ENCODE measurements around the gene HDAC9. TPM values are rescaled to one million over a fixed set of nuclear protein-coding genes. Genes with fewer than 3 reads are reported as not detected.

Gene HDAC9
- total and polyA plus RNA-seq, 7 experiments from 2014 or later: 0.08 to 32.1 (median 0.30) TPM

DNA sequence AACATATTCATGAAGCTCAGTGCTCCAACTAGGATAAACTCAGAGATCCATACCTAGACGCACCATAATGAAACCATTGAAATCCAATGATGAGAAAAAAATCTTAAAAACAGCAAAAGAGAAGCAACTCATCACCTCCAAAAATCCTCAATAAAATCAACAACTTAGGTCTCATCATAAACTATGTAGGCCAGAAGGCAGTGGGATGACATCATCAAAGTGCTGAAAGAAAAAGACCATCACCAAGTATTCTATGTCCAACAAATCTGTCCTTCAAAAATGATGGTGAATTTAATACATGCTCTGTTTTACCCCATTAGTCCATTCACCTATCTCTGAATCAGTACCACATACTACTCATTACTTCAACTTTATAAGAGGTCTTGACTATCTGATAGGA is 304.4 kb downstream of the HDAC9 start:
- H3K27ac ChIP-seq (ENCODE audit: low read depth, low read length): no peak overlapping the region
- H3K27me3 ChIP-seq (ENCODE audit: control insufficient read depth in 2 of 2, insufficient read depth in 2 of 2, low read length in 2 of 2): no peaks in the 10 kb centered on the region
- H3K4me3 ChIP-seq (ENCODE audit: low read length): no peak overlapping the region
- H3K4me1 ChIP-seq (ENCODE audit: control insufficient read depth in 2 of 2, insufficient read depth in 2 of 2, low read length in 2 of 2): no peaks in the 10 kb centered on the region
- Mint-ChIP-seq H3K27me3 (no peaks in the 10 kb centered on the region), H3K4me1 (no peaks in the 10 kb centered on the region), H3K36me3 (no peaks in the 10 kb centered on the region), H3K27ac (no peak overlapping the region), H3K9me3 (peaks cover 0 to 4% (median 0%) of the 10 kb centered on the region in 11 donors), H3K4me3 (no peak overlapping the region)
- POLR2A ChIA-PET: no interaction called here
- DNase-seq: no peak
- CTCF ChIA-PET: no interaction called here
- no peak for ATAC-seq
- no peaks in the 10 kb centered on the region for H3K36me3 ChIP-seq (ENCODE audit: control insufficient read depth in 2 of 3, insufficient read depth in 3 of 3, low read length in 3 of 3)
- intact Hi-C loops (cut with micrococcal nuclease): no loop called here
- no peaks in the 10 kb centered on the region for H3K9me3 ChIP-seq (ENCODE audit: control insufficient read depth in 2 of 3, low read length in 3 of 3)

- Mint-ChIP-seq H3K4me1 (no peaks in the 10 kb centered on the region), H3K36me3 (no peaks in the 10 kb centered on the region), H3K27ac (no peak overlapping the region), H3K27me3 (no peaks in the 10 kb centered on the region), H3K4me3 (no peak overlapping the region), H3K9me3 (peaks cover 0 to 9% (median 1%) of the 10 kb centered on the region in 11 donors)
- intact Hi-C loops (cut with micrococcal nuclease): no loop called here
- ChIA-PET POLR2A (no interaction called here), CTCF (no interaction called here)
- Histone ChIP-seq H3K27me3 (ENCODE audit: control insufficient read depth in 2 of 2, insufficient read depth in 2 of 2, low read length in 2 of 2) (no peaks in the 10 kb centered on the region), H3K4me1 (ENCODE audit: control insufficient read depth in 2 of 2, insufficient read depth in 2 of 2, low read length in 2 of 2) (no peaks in the 10 kb centered on the region), H3K4me3 (ENCODE audit: low read length) (no peak overlapping the region), H3K36me3 (ENCODE audit: control insufficient read depth in 2 of 3, insufficient read depth in 3 of 3, low read length in 3 of 3) (no peaks in the 10 kb centered on the region), H3K27ac (ENCODE audit: low read depth, low read length) (no peak overlapping the region), H3K9me3 (ENCODE audit: control insufficient read depth in 2 of 3, low read length in 3 of 3) (no peaks in the 10 kb centered on the region)
- DNase-seq (no peak), ATAC-seq (no peak)
Observed at GRCh38 chr7:18803923-18804322, 308.4 kb downstream of the HDAC9 start.

GRCh38 chr7:18806177-18806576 is 310.6 kb downstream of the HDAC9 start:
- H3K4me1 ChIP-seq (ENCODE audit: control insufficient read depth in 2 of 2, insufficient read depth in 2 of 2, low read length in 2 of 2): no peaks in the 10 kb centered on the region
- H3K9me3 ChIP-seq (ENCODE audit: control insufficient read depth in 2 of 3, low read length in 3 of 3): no peaks in the 10 kb centered on the region
- intact Hi-C loops (cut with micrococcal nuclease): no loop called here
- Mint-ChIP-seq H3K4me1 (no peaks in the 10 kb centered on the region), H3K9me3 (peaks cover 0 to 9% (median 4%) of the 10 kb centered on the region in 11 donors), H3K27me3 (no peaks in the 10 kb centered on the region), H3K27ac (no peak overlapping the region), H3K4me3 (no peak overlapping the region), H3K36me3 (no peaks in the 10 kb centered on the region)
- ATAC-seq (no peak), DNase-seq (no peak)
- no peak overlapping the region for H3K27ac ChIP-seq (ENCODE audit: low read depth, low read length)
- no peaks in the 10 kb centered on the region for H3K27me3 ChIP-seq (ENCODE audit: control insufficient read depth in 2 of 2, insufficient read depth in 2 of 2, low read length in 2 of 2)
- ChIA-PET POLR2A (no interaction called here), CTCF (no interaction called here)
- H3K4me3 ChIP-seq (ENCODE audit: low read length): no peak overlapping the region
- H3K36me3 ChIP-seq (ENCODE audit: control insufficient read depth in 2 of 3, insufficient read depth in 3 of 3, low read length in 3 of 3): no peaks in the 10 kb centered on the region

DNA sequence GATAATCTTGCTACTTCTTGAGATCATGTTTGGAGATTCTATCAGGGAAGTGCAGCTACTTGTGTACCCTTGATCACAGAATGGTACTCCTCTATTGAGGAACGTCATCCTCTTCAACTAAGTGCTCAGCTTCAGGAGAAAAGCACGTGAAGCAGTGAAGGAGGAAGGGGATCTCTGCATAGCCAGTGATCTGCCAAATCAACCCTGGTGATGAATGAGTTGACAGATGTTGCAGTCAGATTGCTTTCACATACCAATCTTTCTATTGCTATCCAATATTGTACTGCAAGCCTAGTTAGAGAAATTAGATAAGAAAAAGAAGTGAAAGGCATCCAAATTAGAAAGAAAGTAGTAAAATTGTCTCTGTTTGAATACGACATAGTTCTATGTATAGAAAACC is 312.5 kb downstream of the HDAC9 start:
- no peaks in the 10 kb centered on the region for H3K36me3 ChIP-seq (ENCODE audit: control insufficient read depth in 2 of 3, insufficient read depth in 3 of 3, low read length in 3 of 3)
- no peak for ATAC-seq
- H3K4me3 ChIP-seq (ENCODE audit: low read length): no peak overlapping the region
- no peaks in the 10 kb centered on the region for H3K27me3 ChIP-seq (ENCODE audit: control insufficient read depth in 2 of 2, insufficient read depth in 2 of 2, low read length in 2 of 2)
- no peaks in the 10 kb centered on the region for H3K4me1 ChIP-seq (ENCODE audit: control insufficient read depth in 2 of 2, insufficient read depth in 2 of 2, low read length in 2 of 2)
- H3K4me1 Mint-ChIP-seq: no peaks in the 10 kb centered on the region
- CTCF ChIA-PET: interaction anchor here (0.6 kb wide), 1 partner anchor 684 kb away, joined by 4 read pairs; no protein-coding TSS in a partner anchor
- no peak for DNase-seq
- intact Hi-C loops (cut with micrococcal nuclease): no loop called here
- no peak overlapping the region for H3K27ac ChIP-seq (ENCODE audit: low read depth, low read length)
- H3K9me3 ChIP-seq (ENCODE audit: control insufficient read depth in 2 of 3, low read length in 3 of 3): no peaks in the 10 kb centered on the region
- no peak overlapping the region for H3K27ac Mint-ChIP-seq
- POLR2A ChIA-PET: no interaction called here
- H3K9me3 Mint-ChIP-seq: peaks cover 0 to 16% (median 7%) of the 10 kb centered on the region in 11 donors
- no peak overlapping the region for H3K4me3 Mint-ChIP-seq
- no peaks in the 10 kb centered on the region for H3K27me3 Mint-ChIP-seq
- no peaks in the 10 kb centered on the region for H3K36me3 Mint-ChIP-seq

- no peak overlapping the region for H3K4me3 ChIP-seq (ENCODE audit: low read length)
- H3K27me3 ChIP-seq (ENCODE audit: control insufficient read depth in 2 of 2, insufficient read depth in 2 of 2, low read length in 2 of 2): no peaks in the 10 kb centered on the region
- H3K4me1 ChIP-seq (ENCODE audit: control insufficient read depth in 2 of 2, insufficient read depth in 2 of 2, low read length in 2 of 2): no peaks in the 10 kb centered on the region
- H3K9me3 ChIP-seq (ENCODE audit: control insufficient read depth in 2 of 3, low read length in 3 of 3): no peaks in the 10 kb centered on the region
- no peaks in the 10 kb centered on the region for H3K36me3 ChIP-seq (ENCODE audit: control insufficient read depth in 2 of 3, insufficient read depth in 3 of 3, low read length in 3 of 3)
- DNase-seq (no peak), ATAC-seq (no peak)
- H3K27ac ChIP-seq (ENCODE audit: low read depth, low read length): no peak overlapping the region
- POLR2A ChIA-PET: no interaction called here
- intact Hi-C loops (cut with micrococcal nuclease): no loop called here
- Mint-ChIP-seq H3K36me3 (no peaks in the 10 kb centered on the region), H3K4me3 (no peak overlapping the region), H3K4me1 (no peaks in the 10 kb centered on the region), H3K27ac (no peak overlapping the region), H3K9me3 (peaks cover 0 to 22% (median 4%) of the 10 kb centered on the region in 11 donors), H3K27me3 (no peaks in the 10 kb centered on the region)
- CTCF ChIA-PET: no interaction called here
Observed at GRCh38 chr7:18815261-18815960, 319.9 kb downstream of the HDAC9 start.

GRCh38 chr7:18820981-18821380 is 325.4 kb downstream of the HDAC9 start:
- Mint-ChIP-seq H3K9me3 (peaks cover 0 to 4% (median 0%) of the 10 kb centered on the region in 11 donors), H3K27me3 (no peaks in the 10 kb centered on the region), H3K27ac (no peak overlapping the region), H3K36me3 (no peaks in the 10 kb centered on the region), H3K4me3 (no peak overlapping the region), H3K4me1 (no peaks in the 10 kb centered on the region)
- ChIA-PET POLR2A (no interaction called here), CTCF (no interaction called here)
- ATAC-seq (no peak), DNase-seq (no peak)
- H3K4me1 ChIP-seq (ENCODE audit: control insufficient read depth in 2 of 2, insufficient read depth in 2 of 2, low read length in 2 of 2): no peaks in the 10 kb centered on the region
- H3K9me3 ChIP-seq (ENCODE audit: control insufficient read depth in 2 of 3, low read length in 3 of 3): no peaks in the 10 kb centered on the region
- no peaks in the 10 kb centered on the region for H3K36me3 ChIP-seq (ENCODE audit: control insufficient read depth in 2 of 3, insufficient read depth in 3 of 3, low read length in 3 of 3)
- H3K27me3 ChIP-seq (ENCODE audit: control insufficient read depth in 2 of 2, insufficient read depth in 2 of 2, low read length in 2 of 2): no peaks in the 10 kb centered on the region
- no peak overlapping the region for H3K4me3 ChIP-seq (ENCODE audit: low read length)
- intact Hi-C loops (cut with micrococcal nuclease): no loop called here
- no peak overlapping the region for H3K27ac ChIP-seq (ENCODE audit: low read depth, low read length)

DNA sequence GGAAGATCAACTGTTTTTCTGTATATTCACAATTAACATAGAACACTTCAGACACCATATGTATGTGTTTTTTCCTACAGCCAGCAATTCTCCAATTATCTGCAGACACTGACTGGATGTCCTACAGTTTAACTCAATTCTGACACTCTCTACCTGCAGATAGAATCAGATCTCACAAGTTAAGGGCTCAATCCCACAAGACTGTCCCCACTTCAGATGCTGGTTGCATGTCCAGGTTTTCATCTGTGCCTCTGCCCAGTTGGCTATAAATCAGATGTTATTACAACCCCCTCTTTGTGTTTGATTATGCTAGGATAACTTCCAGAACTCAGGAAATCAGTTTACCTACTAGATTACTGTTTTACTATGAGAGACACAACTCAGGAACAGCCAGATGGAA is 326.0 kb downstream of the HDAC9 start:
- H3K27ac Mint-ChIP-seq: no peak overlapping the region
- Histone ChIP-seq H3K27me3 (ENCODE audit: control insufficient read depth in 2 of 2, insufficient read depth in 2 of 2, low read length in 2 of 2) (no peaks in the 10 kb centered on the region), H3K36me3 (ENCODE audit: control insufficient read depth in 2 of 3, insufficient read depth in 3 of 3, low read length in 3 of 3) (no peaks in the 10 kb centered on the region)

More for the DNA sequence above, 326.0 kb downstream of the HDAC9 start:
- no peak overlapping the region for H3K27ac ChIP-seq (ENCODE audit: low read depth, low read length)
- ChIA-PET POLR2A (no interaction called here), CTCF (no interaction called here)
- H3K27me3 Mint-ChIP-seq: no peaks in the 10 kb centered on the region
- no peak for DNase-seq
- H3K4me3 Mint-ChIP-seq: no peak overlapping the region
- no peaks in the 10 kb centered on the region for H3K4me1 ChIP-seq (ENCODE audit: control insufficient read depth in 2 of 2, insufficient read depth in 2 of 2, low read length in 2 of 2)
- H3K4me3 ChIP-seq (ENCODE audit: low read length): no peak overlapping the region
- peaks cover 0 to 4% (median 0%) of the 10 kb centered on the region in 11 donors for H3K9me3 Mint-ChIP-seq
- no peaks in the 10 kb centered on the region for H3K9me3 ChIP-seq (ENCODE audit: control insufficient read depth in 2 of 3, low read length in 3 of 3)
- intact Hi-C loops (cut with micrococcal nuclease): no loop called here
- no peak for ATAC-seq
- H3K4me1 Mint-ChIP-seq: no peaks in the 10 kb centered on the region
- H3K36me3 Mint-ChIP-seq: no peaks in the 10 kb centered on the region
